LNCAP (cell line): ENCODE results near the gene SPAG6.

ENCODE experiments used
- TF ChIP-seq, protein P1 (sequence below): fragments of 450-650 bp; IDR thresholded peaks from 2 replicates; pipeline ENCODE4 v1.5.1; 2017; ENCODE audit warnings: mild to moderate bottlenecking

The SPAG6 gene

DNA sequence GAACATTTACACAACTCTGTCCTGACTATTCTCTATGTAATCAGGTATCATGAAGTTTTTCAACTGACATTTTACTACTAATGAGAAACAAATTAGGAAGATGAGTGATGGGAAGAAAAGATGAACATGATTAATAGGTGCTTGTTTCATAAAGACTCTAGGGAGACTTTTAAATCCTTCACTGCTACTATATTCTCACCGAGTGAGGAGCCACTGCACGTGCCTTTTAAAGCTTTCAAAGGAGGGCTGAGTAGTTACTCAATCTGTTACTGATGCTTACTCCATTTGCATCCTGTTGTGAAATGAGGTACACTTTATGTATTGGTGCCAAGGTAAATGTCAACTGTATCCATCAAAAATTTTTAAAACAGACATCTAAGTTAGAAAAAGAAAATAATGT lies 30.4 kb upstream of the SPAG6 start:
- TF ChIP-seq, protein P1, sequence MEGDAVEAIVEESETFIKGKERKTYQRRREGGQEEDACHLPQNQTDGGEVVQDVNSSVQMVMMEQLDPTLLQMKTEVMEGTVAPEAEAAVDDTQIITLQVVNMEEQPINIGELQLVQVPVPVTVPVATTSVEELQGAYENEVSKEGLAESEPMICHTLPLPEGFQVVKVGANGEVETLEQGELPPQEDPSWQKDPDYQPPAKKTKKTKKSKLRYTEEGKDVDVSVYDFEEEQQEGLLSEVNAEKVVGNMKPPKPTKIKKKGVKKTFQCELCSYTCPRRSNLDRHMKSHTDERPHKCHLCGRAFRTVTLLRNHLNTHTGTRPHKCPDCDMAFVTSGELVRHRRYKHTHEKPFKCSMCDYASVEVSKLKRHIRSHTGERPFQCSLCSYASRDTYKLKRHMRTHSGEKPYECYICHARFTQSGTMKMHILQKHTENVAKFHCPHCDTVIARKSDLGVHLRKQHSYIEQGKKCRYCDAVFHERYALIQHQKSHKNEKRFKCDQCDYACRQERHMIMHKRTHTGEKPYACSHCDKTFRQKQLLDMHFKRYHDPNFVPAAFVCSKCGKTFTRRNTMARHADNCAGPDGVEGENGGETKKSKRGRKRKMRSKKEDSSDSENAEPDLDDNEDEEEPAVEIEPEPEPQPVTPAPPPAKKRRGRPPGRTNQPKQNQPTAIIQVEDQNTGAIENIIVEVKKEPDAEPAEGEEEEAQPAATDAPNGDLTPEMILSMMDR: no peak

DNA sequence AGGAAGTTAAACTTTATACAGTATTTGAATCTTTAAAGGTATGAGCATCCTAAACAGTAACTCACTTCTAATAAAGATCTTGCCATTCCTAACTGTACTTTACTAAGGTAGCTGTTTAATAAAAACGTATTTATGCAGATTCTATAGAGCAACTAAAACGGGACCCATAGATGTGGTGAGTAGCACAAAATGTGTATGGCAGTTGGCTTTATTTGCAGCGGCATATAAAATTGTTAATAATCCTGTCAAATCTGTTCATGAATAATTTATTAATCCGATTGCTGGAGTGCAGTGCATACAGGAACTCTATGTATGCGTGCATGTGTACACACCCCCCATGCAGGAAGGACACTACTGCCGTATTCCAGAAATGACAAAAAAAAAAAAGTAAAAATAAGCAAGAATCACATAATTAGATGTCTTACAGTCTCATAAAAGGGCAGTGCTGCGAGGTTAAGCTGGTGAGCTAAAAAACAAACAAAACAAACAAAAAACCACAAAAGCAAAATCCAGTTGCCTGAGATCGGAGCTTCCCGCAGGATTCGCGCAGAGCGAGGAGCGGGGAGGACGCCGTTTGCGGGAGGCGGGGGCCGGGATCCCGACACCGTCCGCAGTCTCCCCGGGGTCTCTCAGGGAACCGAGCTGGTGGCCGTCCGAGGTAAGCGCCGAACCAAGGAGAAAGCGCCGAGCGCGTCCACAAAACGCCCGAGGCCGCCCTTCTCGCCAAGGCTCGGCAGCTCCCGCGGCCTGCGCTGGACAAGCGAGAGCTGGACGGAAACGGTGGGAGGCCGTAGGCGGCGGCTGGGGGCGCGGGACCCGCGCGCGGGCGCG lies 29.6 kb upstream of the SPAG6 start:
- TF ChIP-seq, protein P1: no peak

DNA sequence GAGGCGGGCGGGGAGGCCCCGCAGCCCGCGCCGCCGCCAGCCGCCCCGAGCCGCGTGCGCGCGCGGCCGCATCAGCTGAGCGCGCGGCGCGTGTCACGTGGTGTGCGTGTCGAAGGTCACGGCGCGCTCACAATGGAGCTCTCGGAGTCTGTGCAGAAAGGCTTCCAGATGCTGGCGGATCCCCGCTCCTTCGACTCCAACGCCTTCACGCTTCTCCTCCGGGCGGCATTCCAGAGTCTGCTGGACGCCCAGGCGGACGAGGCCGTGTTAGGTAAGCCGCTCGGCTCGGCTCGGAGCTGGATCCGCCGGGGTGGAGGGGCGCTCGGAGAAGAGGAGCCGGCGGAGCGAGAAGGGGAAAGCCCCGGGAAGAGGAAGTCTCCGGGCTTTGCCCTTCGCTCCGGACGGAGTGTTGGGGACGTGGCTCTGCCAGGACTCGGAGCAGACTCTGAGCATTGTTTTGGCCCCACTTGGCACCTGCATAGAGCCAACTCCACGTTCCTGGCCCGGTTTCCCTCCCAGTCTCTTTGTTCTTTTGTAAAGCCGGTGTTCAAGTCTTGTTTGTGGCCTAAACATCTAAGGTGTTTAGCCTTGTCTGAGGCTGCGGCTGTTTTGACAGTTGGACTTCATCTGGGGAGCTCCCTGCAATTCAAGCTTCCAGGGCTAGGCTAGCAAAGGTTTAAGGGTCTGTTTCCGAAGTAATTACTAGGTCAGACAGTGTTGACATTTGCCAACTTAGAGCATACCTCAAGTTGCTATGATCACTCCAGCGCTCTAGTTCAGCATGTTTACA lies 28.8 kb upstream of the SPAG6 start, which contains the start of gene COMMD3:
TSS of gene COMMD3 (plus strand) at position 103 of the 790 bp plus-strand sequence. CDS start at position 133, 30 bp downstream.
- TF ChIP-seq, protein P1: no peak

DNA sequence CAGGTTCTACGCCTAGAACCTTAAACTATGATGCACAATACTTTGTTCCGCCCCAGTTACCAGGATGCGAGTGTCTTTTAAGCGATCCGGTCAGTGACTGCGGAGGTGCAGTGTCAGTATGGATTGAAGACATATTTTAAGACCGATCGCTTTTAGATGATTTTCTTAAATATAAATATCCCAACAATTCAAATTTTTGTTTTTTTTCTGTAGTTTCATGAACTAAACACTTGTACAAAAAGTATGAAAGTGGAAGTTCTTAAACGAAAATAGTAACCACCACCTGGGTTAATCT lies 28.3 kb upstream of the SPAG6 start:
- TF ChIP-seq, protein P1: no peak

DNA sequence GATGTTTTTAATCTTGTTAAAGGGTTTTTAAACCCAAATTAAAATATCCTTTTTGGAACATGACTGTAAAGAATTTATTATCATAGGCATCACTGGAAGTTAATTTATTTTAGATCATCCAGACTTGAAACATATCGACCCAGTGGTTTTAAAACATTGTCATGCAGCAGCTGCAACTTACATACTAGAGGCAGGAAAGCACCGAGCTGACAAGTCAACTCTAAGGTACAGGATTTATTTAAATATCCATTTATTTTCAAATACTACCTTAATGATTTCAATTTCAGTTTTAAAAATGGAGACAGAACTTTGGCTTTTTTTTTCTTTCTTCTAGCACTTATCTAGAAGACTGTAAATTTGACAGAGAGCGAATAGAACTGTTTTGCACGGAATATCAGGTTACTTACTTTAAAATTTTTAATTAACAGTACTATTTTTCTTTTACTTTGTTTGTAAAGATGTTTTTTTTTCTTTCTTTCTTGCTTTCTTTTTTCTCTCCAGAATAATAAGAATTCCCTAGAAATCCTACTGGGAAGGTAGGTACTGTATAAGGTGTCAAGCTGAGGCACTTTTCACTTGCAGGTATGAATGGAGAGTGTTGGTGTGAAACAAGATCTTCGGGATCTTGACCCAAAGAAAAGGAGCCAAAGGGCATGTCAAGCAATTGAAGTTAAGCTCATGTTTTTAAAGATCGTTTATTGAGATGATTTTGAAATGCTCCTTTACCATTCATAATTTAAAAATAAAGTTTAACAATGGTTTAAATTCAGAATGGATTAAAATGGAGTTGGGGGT lies 27.3 kb upstream of the SPAG6 start:
- TF ChIP-seq, protein P1: no peak

DNA sequence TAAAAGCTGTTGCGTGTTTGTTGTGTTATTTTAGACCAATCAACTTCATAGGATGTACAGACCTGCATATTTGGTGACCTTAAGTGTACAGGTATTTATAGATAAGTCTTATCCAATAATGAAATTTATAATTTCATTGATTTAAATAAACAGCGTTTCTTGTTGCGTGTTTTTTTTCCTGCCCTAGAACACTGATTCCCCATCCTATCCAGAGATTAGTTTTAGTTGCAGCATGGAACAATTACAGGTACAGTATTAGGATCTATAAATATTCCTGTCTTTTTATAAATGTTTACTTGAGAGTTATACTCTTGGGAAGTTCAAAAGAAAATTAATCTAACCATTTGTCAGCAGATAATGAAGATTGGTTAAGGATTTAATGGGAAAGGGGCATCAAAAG lies 26.5 kb upstream of the SPAG6 start:
- TF ChIP-seq, protein P1: no peak

DNA sequence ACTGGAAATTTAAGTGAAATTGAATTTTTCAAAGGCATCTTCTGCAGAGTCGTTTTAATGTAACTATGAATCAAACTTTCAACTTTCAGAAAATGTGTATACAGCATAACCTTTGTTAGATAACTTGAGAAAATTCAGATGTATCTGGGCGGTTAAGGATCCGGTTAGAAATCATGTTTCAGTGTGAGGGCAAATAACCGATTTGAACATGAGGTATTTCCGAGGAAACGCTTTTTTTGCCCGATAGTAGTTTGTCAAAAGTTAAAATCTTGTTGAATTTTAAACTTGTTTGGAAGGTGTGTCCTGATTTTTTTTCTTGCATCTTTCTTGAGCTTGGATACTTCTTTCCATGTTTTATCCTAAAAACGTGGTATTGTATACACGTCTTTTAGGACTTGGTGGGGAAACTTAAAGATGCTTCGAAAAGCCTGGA lies 25.7 kb upstream of the SPAG6 start:
- TF ChIP-seq, protein P1: no peak
